Measurements from ENCODE around the gene ACTBL2. TPM values are rescaled to one million over a fixed set of nuclear protein-coding genes. Genes with fewer than 3 reads are reported as not detected.
"Not testable (repeated sequence)": the region's sequence is repeated elsewhere in the genome, so short reads cannot be mapped to it uniquely, and the experiment has no call there.

The ACTBL2 gene
- total RNA-seq (2014; rRNA removed; shearing (Covaris generic)) = 0.47 and 0.80 TPM in 2 replicates
- 3.8 and 5.5 TPM in 2 replicates for polyA plus RNA-seq (2015; cell fraction: cytosol; rRNA removed)
- 7.0 and 7.6 TPM in 2 replicates for polyA plus RNA-seq (2015; cell fraction: nucleus; rRNA removed)

DNA sequence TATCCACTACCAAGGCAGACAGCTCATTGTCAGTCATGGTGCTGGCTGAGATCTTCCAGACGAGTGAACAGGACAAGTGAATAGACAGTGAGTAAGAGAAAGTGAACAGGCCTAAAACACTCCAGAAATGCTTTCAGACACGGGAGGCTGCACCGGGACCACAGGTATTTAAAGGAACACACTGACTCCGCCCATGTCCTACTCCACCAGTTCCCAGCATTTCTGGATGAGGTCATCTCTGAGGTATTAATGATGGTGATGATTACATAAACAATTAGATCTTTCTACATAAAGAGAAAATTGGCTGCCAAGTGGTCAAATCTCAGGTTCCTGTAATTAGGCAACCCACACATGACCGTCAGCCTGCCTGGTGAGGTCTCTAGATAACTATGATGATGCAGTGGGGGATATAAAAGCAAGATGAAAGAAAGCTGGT lies at the start of gene ACTBL2:
TSS of gene ACTBL2 (minus strand) at position 141 of the 436 bp plus-strand sequence. CDS start at position 37, 104 bp downstream.
- DNase-seq (ENCODE audit: low read depth) = peak; percentile 53

DNA sequence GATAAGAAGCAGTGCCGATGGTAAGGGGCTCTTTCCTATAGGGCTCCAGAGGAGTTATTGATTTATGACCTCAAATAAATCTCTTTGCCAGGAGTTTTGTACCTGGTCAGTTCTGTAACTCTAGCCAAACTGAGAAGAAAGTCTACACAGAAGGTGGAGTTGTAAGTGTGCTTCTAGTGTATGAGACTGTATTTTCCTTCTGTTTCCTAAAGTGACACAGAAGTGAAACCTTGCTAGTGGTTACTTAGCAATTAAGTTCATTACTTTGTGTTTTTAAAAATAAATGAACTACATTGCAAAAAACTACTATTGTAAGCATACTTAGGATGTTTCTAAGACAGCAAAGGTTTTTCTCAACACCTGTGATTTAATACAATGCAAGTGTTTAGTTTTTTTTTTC lies 48.7 kb upstream of the ACTBL2 start:
- no peak for DNase-seq (ENCODE audit: low read depth)

DNA sequence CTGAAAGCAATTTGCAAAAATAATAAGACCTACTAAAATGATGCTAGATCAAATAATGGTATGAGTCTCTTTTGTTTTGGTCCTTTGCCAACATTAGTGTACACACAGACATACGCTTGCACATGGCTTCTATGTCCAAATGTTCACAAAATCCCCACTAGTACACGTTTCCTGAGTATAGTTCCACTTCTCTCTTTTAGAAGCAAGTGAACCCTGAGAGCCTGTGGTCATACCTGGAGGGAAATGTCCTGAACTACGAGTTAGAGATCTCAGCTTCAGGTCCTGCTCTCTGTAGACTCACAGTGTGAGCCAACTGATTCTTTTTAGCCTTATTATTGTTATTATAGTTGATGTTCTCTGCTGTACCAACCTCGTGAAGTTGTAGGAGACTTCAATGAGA lies 47.3 kb upstream of the ACTBL2 start:
- no peak for DNase-seq (ENCODE audit: low read depth)

DNA sequence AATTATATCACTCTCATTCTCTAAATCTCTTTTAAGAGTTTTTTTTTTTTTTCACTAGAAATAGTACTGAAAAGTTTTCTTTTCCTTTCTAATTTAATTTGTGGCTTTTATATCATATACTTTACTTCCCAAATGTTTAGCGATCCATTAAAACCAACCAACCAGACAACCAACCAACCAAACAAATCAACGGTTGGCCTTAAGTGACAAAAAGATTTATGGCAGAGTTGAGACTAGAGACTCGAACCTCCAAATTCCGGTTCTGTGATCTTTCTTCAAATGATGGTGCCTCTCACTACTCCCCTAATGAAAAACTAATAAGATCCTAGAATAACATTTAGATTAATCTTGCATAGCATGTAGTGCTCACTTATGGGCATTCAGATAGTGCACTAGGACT lies 45.3 kb upstream of the ACTBL2 start:
- DNase-seq (ENCODE audit: low read depth) = no peak

DNA sequence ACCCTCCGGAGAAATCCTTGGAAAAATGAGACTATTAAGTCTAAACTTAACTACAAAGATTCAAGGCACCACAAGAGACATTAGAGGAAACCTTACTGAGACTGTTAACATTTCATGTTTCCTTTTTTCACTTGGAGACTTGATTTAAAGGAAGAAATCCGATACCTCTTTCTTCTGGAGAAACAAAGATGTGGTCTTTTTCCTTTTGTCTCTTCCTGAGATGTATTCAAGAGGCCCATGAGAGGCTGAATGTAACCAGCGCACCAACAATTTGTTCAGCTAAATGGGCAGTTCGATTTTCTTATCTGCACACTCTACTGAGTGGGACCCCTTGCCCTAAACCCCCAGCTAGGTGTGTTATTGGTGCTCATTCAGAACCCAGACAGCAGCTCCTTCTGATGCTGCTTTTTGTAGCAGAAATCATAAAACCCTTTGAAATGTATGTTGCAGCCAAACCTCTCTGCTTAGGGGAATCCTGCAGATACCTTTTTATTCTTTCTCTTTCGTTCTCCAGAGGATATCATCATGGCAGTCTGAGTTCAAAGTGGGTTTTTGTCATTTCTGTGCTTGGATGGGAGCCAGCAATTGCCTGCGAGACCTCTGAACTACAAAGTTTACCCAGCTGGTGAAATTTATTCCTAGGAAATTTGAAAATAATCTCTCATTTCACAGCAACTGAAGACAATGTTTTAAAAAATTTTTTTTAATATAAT lies 41.9 kb upstream of the ACTBL2 start:
- DNase-seq (ENCODE audit: low read depth) = no peak

DNA sequence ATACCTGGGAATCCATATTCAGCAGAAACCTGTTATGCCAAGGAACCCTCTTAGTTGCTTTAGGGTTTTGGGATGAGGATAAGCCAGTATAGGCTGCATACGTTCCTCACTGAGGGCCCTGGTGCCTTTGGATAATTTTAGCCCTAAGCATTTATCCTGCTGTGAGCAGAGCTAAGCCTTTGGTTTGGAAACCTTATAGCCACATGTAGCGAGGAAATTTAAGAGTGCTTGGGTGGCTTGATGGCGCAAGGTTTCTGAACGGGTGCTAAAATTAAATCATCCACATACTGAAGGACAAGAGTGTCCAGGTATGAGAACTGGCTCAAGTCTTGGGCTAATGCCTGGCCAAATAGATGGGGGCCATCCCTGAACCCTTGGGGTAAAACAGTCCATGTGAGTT lies 39.9 kb upstream of the ACTBL2 start:
- not testable (repeated sequence) for DNase-seq (ENCODE audit: low read depth)

DNA sequence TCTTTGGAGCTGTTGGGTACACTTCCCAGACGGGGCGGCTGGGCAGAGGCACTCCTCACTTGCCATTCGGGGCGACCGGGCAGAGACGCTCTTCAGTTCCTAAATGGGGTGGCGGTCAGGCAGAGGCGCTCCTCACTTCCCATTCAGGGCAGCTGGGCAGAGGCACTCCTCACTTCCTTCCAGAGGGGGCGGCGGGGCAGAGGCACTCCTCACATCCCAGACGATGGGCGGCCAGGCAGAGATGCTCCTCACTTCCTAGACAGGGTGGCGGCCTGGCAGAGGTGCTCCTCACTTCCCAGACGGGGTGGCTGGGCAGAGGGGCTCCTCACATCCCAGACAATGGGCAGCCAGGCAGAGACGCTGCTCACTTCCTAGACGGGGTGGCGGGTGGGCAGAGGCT lies 35.8 kb upstream of the ACTBL2 start:
- not testable (repeated sequence) for DNase-seq (ENCODE audit: low read depth)

DNA sequence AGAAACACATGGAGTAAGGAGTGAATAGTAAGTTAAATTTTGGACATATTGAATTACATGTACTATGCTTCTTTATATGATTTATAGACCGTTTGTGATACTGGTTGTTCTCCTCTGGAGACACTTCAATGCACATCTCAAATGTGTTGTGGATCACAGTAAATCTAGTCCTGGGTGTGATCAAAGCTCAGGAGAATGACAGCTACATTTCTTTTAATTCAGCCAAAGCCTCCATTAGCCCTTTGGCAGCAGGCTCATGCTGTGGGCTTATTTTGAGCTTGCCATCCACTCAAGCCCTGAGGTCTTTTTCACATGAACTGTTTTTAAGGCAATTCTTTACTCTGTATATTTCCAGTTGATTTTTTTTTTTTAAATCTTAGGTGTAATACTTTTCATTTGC lies 34.6 kb upstream of the ACTBL2 start:
- no peak for DNase-seq (ENCODE audit: low read depth)

DNA sequence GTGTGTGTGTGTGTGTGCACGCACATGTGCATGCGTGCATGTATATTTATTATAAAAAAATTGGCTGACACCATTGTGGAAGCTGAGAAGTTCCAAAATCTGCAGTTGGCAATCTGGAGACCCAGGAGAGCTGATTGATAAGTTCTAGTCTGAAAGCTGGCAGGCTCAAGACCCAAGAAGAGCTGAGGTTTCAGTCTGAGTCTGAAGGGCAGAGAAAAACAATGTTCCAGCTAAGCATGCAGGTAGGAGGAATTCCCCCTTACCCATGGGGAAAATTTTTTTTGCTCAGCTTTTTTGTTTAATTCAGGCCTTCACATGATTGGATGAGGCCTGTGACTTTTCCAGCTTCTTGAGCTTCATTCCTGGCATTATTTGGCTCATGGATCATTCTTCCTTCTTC lies 31.2 kb upstream of the ACTBL2 start:
- no peak for DNase-seq (ENCODE audit: low read depth)

DNA sequence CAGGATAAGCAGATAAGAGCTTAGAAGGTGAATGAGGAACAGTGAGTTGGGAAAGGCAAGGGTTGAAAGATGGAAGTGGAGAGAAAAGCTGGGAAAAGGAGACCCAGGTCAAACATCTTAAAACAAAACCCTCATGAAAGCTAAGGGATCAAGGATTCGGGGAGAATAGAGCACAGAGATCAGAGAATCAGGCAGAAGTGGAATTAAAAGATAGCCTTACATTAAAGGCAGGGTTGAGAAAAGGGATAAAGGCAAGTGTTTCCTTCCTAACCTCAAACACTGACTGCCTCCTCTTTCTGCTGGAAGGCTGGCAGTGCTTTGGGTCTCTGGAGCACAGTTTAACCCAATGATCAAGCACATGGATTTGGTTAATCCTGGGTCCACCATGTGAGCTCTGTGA lies 28.7 kb upstream of the ACTBL2 start:
- DNase-seq (ENCODE audit: low read depth) = no peak

DNA sequence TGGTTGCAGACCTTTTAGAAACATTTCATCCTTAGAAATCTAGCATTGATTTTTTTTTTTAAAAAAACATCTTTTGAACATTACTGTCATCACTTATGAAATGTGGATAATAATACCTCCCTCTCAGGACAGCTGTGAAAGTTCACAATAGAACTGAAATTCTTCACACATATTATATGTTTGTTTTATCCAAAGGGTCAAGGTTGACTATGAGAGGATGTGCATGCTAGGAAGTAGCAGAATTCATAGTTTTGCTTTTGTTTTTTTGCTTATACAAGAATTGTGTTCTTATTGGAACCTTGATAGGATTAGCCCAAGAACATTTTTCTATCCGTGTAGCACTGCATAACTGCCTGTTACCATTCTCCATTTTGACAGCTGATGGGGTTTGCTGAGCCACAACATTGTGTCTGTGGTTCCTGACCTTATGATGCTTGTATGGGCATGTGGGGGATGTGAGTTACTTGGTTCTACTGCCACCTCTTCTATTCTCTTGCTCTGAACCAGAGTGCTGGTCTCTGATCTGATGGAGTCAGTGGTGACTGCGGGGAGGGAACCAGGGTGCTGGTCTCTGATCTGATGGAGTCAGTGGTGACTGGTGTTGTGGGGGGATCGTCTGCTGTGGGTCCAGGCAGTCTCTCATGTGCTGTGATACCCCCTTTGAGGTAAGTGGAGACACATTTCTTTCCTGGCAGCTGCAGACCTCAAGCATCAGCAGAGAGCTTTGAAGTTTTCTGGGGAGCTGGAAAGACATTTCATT lies 27.1 kb upstream of the ACTBL2 start:
- DNase-seq (ENCODE audit: low read depth) = no peak

DNA sequence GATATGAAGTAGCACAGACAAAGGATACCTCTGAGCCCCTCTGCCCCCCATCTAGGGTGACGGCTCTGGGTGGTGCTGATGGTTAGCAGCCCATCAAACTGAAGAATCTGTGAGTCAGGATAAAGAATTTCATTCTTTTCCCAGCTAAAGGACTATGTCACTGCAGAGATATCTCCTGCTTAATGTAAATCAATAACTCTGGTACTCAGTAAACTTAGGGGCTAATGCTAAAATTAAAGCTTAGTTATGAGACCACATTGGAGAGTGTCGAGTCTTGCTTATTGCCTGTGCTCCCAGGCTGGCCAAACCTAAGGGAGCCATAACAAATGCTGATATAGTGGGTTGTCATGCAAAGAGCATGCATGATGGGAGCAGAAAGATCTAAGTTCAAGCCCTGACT lies 25.6 kb upstream of the ACTBL2 start:
- no peak for DNase-seq (ENCODE audit: low read depth)

DNA sequence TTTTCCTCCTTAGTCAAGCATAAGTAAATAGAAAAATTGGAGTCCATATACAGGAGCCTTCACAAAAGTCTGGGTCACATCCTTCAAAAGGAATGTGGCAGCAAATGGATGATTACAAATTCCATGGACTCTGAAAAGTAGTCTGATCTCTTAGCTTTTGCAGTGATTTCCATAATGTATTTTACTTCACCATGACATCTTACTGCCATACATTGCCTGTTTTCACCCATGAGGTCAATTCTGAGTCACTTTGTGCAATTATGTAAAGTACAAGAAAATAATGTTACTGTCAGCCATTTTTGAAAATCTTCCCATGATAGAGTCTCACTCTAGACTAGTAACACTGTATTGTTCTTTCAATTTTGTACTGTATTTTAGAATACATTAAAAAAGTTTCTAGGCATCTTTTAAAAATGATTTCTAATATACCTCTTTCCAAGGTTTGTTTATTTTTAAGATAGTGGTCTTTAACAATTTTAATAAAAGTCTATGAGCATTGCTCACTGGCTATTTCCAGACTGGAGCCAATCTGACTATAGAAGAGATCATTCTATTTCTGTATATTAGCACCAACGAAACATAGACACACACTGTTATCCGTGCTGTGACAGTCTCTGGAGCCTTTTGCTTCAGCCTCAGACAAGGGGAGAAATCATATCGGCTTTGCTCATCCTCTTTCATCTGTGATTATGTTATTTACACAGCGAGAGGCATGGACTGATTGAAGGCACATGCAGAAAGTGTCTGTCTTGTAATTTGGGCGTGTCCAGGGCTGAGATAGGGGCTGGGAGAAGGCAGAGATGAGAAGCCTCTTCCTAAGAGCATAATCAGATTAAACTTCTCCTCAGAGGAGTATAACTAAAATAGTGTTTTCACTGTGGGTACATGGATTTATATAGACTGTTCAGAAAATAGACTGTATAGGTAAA lies 22.9 kb upstream of the ACTBL2 start:
- no peak for DNase-seq (ENCODE audit: low read depth)

DNA sequence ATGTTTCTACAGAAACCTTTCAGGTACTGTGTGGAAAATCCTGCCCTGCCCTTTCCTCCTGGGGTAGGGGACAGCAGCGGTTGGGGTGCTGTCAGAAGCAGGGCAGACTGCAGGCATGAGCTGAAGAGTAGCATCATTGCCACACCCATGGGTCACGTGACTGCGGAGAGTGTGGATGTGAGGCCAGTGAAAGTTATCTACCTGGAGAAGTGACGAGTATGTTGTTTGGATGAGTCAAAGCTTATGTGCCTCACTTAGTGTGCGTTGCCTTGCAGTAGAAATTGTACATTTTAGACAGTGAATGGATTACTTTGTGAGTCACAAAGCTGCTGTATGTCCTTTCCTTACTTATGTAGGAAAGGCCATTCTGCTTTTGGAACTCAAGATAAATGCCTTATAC lies 21.7 kb upstream of the ACTBL2 start:
- DNase-seq (ENCODE audit: low read depth) = no peak

DNA sequence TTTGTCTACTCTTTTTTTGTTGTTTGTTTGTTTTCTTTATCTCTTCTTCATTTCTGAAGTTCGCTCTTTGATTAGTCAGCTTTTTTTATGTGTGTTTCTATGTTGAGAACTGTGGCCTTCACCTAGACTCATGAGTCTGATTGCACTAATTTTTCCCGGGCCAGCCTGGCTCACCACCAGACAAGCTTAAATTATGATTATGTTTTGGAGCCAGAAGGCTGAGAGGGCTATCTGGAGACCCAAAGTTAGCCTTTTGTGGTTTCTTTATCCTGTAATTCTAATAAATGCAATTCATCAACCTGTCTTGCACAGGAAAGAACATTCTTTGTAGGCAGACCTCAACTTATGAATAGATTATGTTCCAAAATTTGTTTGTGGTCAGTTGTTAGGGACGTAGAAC lies 20.8 kb upstream of the ACTBL2 start:
- no peak for DNase-seq (ENCODE audit: low read depth)

DNA sequence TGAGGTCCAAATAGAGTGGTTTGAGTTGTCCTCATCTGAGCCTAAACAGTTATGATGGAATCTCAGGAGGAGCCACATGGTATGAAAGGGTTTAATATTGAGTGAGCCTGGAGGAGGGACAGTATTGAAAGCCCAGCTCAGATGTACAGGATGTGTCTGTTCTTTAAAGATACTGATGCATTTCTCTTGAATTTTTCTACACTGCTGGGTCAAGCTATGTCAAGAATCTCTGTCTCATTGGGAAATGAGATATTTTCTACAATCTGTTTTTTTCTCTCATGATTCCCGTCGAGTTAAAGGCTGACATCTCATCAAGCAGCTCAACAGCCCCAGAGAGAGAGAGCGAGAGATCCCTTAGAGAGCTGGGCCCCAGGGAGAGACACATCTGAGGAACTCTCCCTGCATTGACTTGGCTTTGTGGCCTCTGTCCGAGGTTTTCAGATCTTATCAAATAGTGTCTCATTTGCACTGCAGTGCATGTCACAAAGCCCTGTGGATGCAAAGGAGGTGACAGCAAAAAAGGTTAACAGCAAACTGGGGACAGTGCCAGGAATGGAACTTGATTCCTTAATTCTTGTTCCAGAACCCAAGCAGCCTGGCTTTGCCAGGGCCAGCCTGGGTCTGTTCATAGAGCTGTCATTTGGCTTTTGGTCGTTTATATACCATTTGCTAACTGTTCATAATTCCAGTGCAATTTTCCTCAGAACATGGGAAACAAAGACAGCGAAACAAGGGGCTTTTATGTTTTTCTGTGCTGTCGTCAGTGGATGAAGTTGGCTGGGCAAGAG lies 19.0 kb upstream of the ACTBL2 start:
- no peak for DNase-seq (ENCODE audit: low read depth)

DNA sequence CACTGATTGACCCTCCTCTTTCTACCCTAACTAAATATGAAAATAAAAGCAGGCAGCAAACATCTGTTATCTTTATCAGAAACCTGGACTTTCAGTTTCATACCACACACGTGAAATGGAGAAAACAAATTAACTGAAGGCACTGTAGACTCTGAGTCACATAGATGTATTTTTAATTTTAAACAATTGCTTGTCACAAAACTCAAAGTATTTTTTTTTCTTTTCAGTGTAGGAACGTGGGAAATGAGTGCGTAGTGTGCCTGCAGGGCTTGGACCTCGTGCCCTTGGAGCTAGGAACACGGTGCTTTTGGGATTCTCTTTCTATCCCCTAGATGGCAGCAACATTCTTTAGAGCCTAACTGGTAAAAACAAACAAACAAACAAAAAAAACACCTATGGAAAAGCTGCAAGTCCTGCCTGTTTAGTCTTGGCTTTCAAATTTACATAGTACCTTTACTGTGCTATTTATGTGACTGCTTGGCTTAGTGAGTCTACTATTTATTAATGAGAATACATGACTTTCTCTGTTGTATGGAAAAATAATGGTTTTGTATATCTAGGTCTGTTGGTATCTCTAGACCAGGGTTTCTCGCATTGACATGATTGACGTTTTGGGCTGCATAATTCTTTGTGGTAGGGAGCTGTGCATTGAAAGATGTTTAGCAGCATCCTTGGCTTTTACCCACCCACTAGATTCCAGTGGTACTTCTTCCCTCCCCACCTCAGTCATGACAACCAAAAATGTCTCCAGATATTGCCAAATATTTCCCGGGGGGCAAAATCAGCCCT lies 16.8 kb upstream of the ACTBL2 start:
- DNase-seq (ENCODE audit: low read depth) = peak; percentile 78

DNA sequence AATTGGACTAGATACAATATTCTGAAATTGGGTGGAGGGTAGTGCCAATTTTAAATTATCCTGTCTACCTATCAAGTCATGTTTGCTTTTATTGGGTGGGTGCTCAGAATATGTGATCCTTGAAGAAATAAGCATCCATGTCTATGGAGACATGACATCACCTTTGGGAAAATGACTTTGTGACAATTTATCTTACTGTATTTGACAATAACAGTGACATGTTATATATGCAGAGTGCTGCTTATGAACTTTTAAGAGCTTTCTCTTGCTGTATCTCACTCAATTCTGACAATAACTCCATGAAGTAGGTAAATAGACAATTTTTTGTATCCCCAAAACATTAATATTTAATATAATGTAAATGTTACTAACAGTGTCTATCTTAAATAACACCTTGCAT lies 15.1 kb upstream of the ACTBL2 start:
- no peak for DNase-seq (ENCODE audit: low read depth)

DNA sequence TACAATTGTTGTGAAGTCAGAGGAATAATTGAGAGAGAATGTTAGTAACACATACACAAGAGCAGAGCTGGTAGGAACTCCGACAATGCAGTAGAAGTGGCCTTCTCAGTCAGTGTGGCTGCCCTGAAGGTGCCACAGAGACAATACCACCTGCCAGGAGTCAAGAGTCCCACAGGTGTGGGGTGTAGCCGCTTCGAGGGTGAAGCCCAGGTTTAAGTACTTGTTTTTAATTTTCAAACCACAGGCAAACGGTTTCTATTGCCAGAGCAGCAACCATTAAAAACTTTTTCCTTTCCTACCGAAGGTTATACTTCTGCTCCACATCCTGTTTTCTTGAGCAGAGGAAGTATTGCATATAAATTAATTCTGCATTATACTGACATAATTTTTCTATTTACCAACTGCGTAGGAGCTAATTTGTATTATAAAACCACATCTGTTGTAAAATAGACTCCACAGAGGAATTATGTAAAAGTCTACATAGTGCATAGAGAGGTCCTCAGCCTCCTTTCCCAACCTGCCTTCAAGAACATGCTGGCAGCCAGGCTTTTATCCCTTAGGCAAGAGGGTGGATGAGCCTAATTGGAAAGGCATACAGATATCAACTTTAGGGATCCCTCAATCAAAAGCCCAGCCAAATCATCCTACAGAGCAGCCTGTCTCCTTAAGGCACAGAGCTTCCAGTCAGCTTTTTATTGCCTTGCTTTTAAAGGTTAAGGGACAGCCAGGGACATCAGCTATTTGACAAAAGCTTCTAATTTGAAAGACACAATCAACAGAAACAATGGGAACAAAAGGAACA lies 12.9 kb upstream of the ACTBL2 start:
- DNase-seq (ENCODE audit: low read depth) = no peak

All from HT1080 (cell line).